GM15510 (cell line): ENCODE results near the gene RSPH6A.

Experiments used
- POLR2A ChIP-seq: IDR thresholded peaks from 3 replicates; pipeline ENCODE4 v1.6.1; 2011; ENCODE audit warnings: borderline replicate concordance; ENCODE audit not compliant: insufficient read length; ENCODE audit errors: extremely low read depth

The RSPH6A gene

GRCh38 chr19:45814851-45815480 lies at the start of gene RSPH6A:
RSPH6A (minus strand) TSS chr19:45815308; CDS start chr19:45815176, 132 bp downstream.
- TF ChIP-seq POLR2A, result no peak

- no peak for TF ChIP-seq POLR2A
Measured at GRCh38 chr19:45864629-45865082, 49.5 kb upstream of the RSPH6A start.

- TF ChIP-seq POLR2A, result no peak
Measured at GRCh38 chr19:45863840-45864628, 48.9 kb upstream of the RSPH6A start, which contains the start of gene FOXA3. FOXA3 (plus strand) TSS chr19:45864326; CDS start chr19:45864457, 131 bp downstream.

GRCh38 chr19:45863335-45863839 lies 48.3 kb upstream of the RSPH6A start:
- TF ChIP-seq POLR2A, result no peak

DNA sequence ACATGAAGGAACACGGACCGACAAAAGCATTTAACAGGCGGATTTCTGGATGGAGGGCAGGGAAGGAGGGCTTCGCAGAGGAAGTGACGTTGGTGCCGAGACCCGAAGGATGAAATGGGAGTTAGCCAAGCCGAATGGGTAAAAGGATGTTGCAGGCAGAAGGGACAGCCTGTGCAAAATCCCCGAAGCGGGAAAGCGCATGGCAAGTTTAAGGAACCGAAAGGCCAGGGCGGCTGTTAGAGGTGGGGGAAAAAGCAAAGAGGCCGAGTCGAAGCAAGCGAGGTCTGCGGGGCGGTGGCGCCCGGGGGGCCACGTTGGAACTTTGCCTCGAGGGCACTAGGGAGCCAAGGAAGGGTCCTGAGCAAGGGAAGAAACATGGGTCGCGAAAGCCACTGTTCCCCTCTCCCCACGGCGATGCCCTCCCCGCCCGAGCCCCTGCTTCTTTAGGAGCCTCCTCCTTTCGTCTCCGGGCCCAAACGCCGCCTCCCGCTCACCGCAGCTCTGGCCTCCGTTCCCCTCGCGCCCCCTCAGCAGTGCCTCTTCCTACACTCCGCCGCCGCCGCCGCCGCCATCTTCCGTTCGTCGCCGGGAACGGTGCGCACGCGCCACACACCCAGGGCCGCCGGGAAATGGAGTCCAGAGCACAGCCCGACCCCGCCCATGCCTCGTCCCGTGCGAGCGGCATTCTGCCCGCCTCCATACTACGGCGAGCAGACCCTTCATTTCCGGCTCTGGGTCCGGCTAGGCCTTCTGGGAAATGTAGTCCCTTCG lies 47.6 kb upstream of the RSPH6A start, which contains the start of gene SYMPK:
Gene SYMPK (minus strand): TSS at position 584 of the 771 bp plus-strand sequence. CDS start 8,652 bp downstream, outside the sequence.
- TF ChIP-seq POLR2A, result peak; percentile 69

GRCh38 chr19:45862271-45862563 lies 47.1 kb upstream of the RSPH6A start:
- TF ChIP-seq POLR2A, result no peak

DNA sequence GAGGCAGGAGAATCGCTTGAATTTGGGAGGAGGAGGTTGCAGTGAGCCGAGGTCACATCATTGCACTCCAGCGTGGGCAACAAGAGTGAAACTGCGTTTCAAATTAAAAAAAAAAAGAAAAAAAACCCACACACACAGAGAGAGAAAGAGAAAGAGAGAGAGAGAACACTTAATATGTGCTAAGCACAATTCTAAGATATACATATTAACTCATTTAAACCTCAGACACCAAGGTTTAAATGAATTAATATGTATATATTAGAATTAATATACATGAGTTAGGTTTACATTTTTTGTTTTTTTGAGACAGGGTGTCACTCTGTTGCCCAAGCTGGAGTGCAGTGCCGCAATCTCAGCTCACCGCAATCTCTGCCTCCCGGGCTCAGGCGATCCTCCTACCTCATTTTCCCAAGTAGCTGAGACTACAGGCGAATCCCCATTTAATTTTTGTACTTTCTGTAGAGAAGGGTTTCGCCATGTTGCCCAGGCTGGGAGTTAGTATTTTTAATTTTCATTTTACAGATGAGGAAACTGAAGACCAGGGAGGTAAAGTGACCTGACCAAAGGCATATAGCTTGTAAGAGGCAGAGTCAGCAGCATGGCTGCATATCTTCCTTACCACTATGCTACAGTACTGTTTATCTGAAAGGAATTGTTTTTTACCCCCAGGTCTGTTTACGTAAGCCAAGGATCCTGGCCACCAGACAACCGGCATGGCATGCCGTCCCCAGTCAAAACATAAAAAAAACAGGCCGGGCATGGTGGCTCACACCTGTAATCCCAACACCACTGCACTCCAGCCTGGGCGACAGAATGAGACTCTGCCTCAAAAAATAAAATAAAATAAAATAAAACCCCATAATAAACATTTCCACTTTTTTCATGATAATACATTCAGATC lies 45.5 kb upstream of the RSPH6A start:
- TF ChIP-seq POLR2A, result no peak

DNA sequence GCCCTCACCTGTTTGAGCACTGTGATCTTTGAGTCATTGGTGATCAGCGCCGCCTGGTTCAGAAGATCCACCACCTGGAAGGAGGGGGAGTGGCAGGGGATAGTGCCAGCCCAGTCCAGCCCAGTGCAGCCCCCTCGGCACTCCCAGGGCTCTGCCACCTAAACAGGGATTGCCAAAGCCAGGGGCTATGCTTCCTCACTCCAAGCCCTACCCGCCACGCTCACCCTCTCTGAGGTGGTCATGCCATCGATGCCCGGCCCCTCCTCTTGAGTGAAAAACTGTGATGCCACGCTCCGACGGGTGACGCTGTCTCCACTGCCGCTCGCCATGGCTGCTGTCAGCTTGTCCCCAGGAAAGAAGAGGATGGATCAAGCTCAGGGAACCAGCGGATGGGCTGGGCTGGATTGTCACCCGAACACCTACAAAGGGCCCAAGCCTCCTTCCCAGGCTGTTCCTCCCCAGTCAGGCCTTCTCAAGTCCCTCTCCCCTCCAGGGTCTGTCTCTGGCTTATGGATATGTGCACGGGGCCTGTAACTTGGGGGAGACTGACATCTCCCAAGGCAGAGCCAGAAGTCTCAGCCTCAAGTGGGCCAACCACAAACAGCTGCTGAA lies 39.2 kb upstream of the RSPH6A start:
- TF ChIP-seq POLR2A, result no peak

DNA sequence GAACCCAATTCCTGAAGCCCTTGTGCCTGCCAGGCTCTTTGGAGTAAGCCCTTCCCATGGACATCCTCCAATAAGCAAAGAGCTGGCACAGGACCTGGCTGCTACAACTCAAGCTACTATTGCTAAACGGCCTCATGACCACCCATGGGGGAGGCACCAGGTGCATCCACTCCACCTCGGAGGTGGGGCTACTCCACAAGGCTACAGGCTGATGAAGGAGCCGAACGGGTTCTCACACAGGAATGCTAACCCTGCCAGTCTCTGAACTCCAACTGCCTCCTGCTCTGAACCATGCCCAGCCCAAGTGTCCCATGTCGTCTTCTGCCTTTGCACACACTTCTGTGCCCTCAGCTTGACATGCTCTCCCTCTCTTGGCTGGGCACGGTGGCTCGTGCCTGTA lies 37.9 kb upstream of the RSPH6A start:
- no peak for TF ChIP-seq POLR2A

- no peak for TF ChIP-seq POLR2A
Measured at GRCh38 chr19:45852145-45852750, 37.1 kb upstream of the RSPH6A start.

- TF ChIP-seq POLR2A, result no peak
Measured at GRCh38 chr19:45848922-45849321, 33.8 kb upstream of the RSPH6A start.

DNA sequence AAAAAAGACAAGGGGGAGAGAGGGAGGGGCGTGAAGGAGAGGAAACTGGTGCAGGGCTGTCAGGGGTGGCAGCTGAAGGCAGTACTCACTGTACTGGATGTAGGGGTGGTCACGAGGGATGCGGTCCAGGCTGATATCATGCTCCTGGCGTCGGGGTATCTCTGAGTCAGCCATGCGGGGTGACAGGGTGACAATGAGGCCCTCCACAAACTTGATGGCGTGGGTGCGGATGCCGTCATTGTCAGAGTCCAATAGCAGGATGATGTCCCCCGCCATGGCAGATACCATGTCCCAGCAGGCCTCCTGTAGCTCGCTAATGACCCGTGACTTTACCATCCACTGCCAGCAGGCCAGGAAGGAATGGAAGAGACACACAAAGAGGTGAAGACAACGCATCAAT lies 32.6 kb upstream of the RSPH6A start:
- no peak for TF ChIP-seq POLR2A

GRCh38 chr19:45842198-45842597 lies 27.1 kb upstream of the RSPH6A start:
- no peak for TF ChIP-seq POLR2A
